Psoas muscle (tissue), 8 donors: ENCODE measurements around the gene DNASE1. TPM values are rescaled to one million over a fixed set of nuclear protein-coding genes. Genes with fewer than 3 reads are reported as not detected.
A peak's percentile ranks its signal among the peaks of the same experiment; 100 is the strongest.
"Not testable (repeated sequence)": the region's sequence is repeated elsewhere in the genome, so short reads cannot be mapped to it uniquely, and the experiment has no call there.

Source experiments
- ATAC-seq, 4 donors: fragments of 200-7000 bp; cut with Tn5 transposase; one replicate each; pipeline ENCODE4 v1.9.1; 2020; ENCODE audit warnings: moderate library complexity in 3 of 4, mild to moderate bottlenecking in 2 of 4
- DNase-seq, 2 donors: peaks; one replicate each; pipeline ENCODE4 v3.0.0-alpha.2; 2020
- H3K27ac ChIP-seq: fragments of 200-600 bp; one replicate; pipeline ENCODE4 v1.8.0; 2022
- H3K27me3 ChIP-seq, 3 donors: fragments of 200-600 bp in 1 of 3; one replicate each; pipeline versions ENCODE4 v1.6.1 to v1.8.0; 2013 to 2022; ENCODE audit warnings: low read length in 2 of 3, mild to moderate bottlenecking in 2 of 3, moderate library complexity in 1 of 3; ENCODE audit not compliant: insufficient read depth in 3 of 3
- H3K36me3 ChIP-seq, 2 donors: fragments of 200-600 bp in 1 of 2; one replicate each; pipeline versions ENCODE4 v1.6.1 to v1.8.0; 2013 to 2022; ENCODE audit warnings: low read depth in 1 of 2, mild to moderate bottlenecking in 1 of 2, moderate library complexity in 1 of 2; ENCODE audit not compliant: insufficient read depth in 1 of 2
- H3K4me1 ChIP-seq: fragments of 200-600 bp; one replicate; pipeline ENCODE4 v1.8.0; 2022
- H3K4me3 ChIP-seq: fragments of 200-600 bp; one replicate; pipeline ENCODE4 v1.8.0; 2022; ENCODE audit warnings: mild to moderate bottlenecking
- H3K9me3 ChIP-seq: fragments of 200-600 bp; one replicate; pipeline ENCODE4 v1.8.0; 2022
- CTCF ChIP-seq: fragments of 200-600 bp; IDR thresholded peaks from one replicate; pipeline ENCODE4 v1.8.0; 2022; ENCODE audit warnings: antibody characterized with exemption
- WGBS, 3 donors: extraction: QIAGEN DNeasy Blood & Tissue Kit; methylation state at CpG; one replicate each; pipeline versions ENCODE4 v1.1.6 to v1.1.7; 2013; 5-methylcytosine and 5-hydroxymethylcytosine counted together
- intact Hi-C, 2 donors: fragments of 100-400 bp; cut with DNase I; formaldehyde crosslinking; loops; one replicate each; pipeline versions ENCODE4 v1.11.0 to v1.14.2; 2022
- polyA plus RNA-seq, 3 donors: library from polyadenylated mRNA; stranded (reverse); fragments of 200-250 nt; gene quantifications; one replicate each; pipeline ENCODE4 v1.2.3, GENCODE V29; 2013
- total RNA-seq, 4 donors: library from RNA; stranded (reverse); fragmentation: NEBNext Ultra II Directional in 2 of 4; extraction: Animal tissue kit (Norgen Biotek cat#: 25700) in 2 of 4; gene quantifications; one replicate each; pipeline versions ENCODE4 v1.2.1 to v1.2.4, GENCODE V29; 2021 to 2023
- donor health status: healthy with polysubstance abuse.
- donor health status: DM: no; HTN: no; CAD: no; lungs with moderate emphysema.
- donor health status: Bipolar disorder and iron deficiency.
- donor health status: healthy.
- donor health status: DM: yes; HTN: yes; CAD: no.
- donor health status: DM: no; HTN: no; CAD: no.
- donor health status: DM: no; HTN: no; CAD: no.
- donor health status: DM: yes; HTN: yes; CAD: no.

DNASE1 gene
- total and polyA plus RNA-seq, 7 donors: 0.46 to 7.3 (median 3.1) TPM

DNA sequence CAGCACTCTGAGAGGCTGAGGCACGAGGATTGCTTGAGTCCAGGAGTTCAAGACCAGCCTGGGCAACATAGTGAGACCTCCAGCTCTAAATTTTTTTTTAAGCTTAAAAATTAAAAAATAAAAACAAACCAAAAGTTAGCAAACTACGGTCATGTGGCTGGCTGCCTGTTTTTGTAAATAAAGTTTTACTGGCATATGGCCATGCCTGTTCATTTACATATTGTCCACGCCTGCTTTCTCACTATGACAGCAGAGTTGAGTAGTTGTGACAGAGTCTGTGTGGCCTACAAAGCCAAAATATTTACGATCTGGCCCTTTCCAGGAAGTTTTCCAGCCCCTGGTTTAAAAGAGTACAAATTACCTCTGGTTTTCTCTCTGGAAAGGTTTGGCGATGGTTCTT, 46.4 kb upstream of the DNASE1 start:
- no peaks in the 10 kb centered on the region for H3K9me3 ChIP-seq
- DNase-seq (no peak), ATAC-seq (no peak)
- TF ChIP-seq CTCF: no peak
- H3K27me3 ChIP-seq: no peaks in the 10 kb centered on the region
- H3K36me3 ChIP-seq: peaks cover 0 to 28% of the 10 kb centered on the region in 2 donors
- H3K4me3 ChIP-seq: no peak overlapping the region
- WGBS, 3 donors: 84 to 91% (median 85%) methylated on average over 5 of the region's 5 CpGs
- intact Hi-C loops: no loop called here
- peaks cover 12% of the 10 kb centered on the region for H3K4me1 ChIP-seq
- no peak overlapping the region for H3K27ac ChIP-seq

DNA sequence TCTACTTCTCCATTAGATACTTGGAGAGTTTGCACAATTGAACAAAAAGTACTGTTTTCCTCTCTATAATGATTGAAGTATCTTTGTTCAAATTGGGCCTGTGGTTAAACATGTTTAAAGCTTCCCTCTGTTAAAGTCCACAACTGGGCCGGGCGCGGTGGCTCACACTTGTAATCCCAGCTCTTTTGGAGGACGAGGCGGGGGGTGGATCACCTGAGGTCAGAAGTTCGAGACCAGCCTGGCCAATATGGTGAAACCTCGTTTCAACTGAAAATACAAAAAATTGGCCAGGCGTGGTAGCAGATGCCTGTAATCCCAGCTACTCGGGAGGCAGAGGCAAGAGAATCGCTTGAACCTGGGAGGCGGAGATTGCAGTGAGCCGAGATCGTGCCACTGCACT, 45.5 kb upstream of the DNASE1 start:
- intact Hi-C loops, H3K27me3 ChIP-seq: not testable (repeated sequence)
- H3K36me3 ChIP-seq: peaks cover 0 to 19% of the 10 kb centered on the region in 2 donors

DNA sequence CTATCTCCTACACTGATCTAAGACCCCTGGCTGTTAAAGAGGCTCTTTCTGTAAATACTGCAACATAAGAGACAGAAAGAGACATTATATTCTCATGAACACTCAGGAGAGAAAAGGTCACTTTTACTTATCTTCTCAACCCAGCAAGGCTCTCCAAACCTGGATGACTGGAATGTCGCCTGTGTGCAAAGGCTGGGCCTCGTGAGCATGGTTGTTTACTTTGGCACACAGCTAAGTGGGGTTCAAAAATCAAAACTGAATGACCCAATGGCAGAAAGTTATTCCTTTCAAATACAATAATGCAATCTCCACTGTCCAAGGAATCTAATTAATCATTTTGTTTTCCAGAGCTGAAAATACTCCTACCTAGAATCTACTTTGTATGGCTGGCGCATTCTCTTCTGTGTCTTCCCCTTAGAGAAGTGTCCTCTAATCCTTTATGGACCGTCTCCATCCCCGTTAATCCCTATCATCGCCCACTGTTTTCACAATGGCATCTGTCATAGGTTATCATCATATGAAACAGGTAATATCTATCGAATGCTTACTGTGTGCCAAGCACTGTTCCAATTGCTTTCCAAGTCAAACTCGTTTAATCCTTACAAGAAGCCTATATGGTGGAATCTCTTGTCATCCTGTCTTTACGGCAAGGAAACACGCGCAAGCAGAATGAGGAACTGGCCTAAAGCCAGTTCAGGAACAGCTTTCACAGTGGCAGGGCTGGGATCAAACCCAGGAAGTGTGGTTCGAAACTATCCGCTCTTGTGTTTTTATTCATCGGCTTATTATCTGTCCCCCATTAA, 44.4 kb upstream of the DNASE1 start:
- peaks cover 12% of the 10 kb centered on the region for H3K4me1 ChIP-seq
- no peak for DNase-seq
- peak overlapping the region; percentile 98 for H3K4me3 ChIP-seq
- intact Hi-C loops: loop anchor here in 1 of 2 donors (5.0 kb wide), 1 partner anchor 83 kb away; no protein-coding TSS in a partner anchor
- no peak for ATAC-seq
- H3K9me3 ChIP-seq: no peaks in the 10 kb centered on the region
- no peak overlapping the region for H3K27ac ChIP-seq
- WGBS, 3 donors: 71 to 72% (median 71%) methylated on average over 14 of the region's 14 CpGs
- TF ChIP-seq CTCF: no peak
- H3K36me3 ChIP-seq: peaks cover 0 to 10% of the 10 kb centered on the region in 2 donors
- H3K27me3 ChIP-seq: no peaks in the 10 kb centered on the region

More for the DNA sequence above, 45.5 kb upstream of the DNASE1 start:
- not testable (repeated sequence) for DNase-seq, H3K27ac ChIP-seq, H3K4me3 ChIP-seq, ATAC-seq, H3K9me3 ChIP-seq
- WGBS, 3 donors: 92 to 96% (median 93%) methylated on average over 13 of the region's 13 CpGs
- H3K4me1 ChIP-seq: peaks cover 12% of the 10 kb centered on the region

GRCh38 chr16:3610698-3611145, 43.8 kb upstream of the DNASE1 start:
- no peak for TF ChIP-seq CTCF
- ATAC-seq (no peak), DNase-seq (no peak)
- Histone ChIP-seq H3K27ac (peak overlapping the region; percentile 88), H3K36me3 (peaks cover 0 to 5% of the 10 kb centered on the region in 2 donors), H3K9me3 (no peaks in the 10 kb centered on the region), H3K4me3 (peak overlapping the region; percentile 98), H3K27me3 (no peaks in the 10 kb centered on the region), H3K4me1 (peaks cover 12% of the 10 kb centered on the region)
- WGBS, 3 donors: 2 to 4% (median 3%) methylated on average over 10 of the region's 10 CpGs
- intact Hi-C loops: loop anchor here in 1 of 2 donors (5.0 kb wide), 1 partner anchor 83 kb away; no protein-coding TSS in a partner anchor

- H3K4me3 ChIP-seq: peak within 1 kb of the TSS; percentile 98
- ATAC-seq: peak; percentile 97 to 99 (median 98)
- H3K27ac ChIP-seq: peak within 1 kb of the TSS; percentile 88
- no peaks in the 10 kb centered on the region for H3K27me3 ChIP-seq
- intact Hi-C loops: loop anchor here in 1 of 2 donors (5.0 kb wide), 1 partner anchor 84 kb away; no protein-coding TSS in a partner anchor
- no peaks in the 10 kb centered on the region for H3K36me3 ChIP-seq
- peak; percentile 92 to 96 for DNase-seq
- WGBS, 3 donors: 0 to 1% (median 0%) methylated on average over 68 to 86 of the region's 86 CpGs
- TF ChIP-seq CTCF: no peak
- H3K4me1 ChIP-seq: peaks cover 12% of the 10 kb centered on the region
- H3K9me3 ChIP-seq: no peaks in the 10 kb centered on the region
These were observed 43.1 kb upstream of the DNASE1 start, which contains the start of gene SLX4 for GRCh38 chr16:3611146-3611975. TSS of gene SLX4 (minus strand) at chr16:3611606. CDS start at chr16:3608964, 2,642 bp downstream.
